Stimulated activated CD8-positive, alpha-beta memory T cell treated with anti-CD3 and anti-CD28 coated beads, Interleukin-12 subunit alpha, Interleukin-12 subunit beta, amount 100 ng/mL, for 24 hours (primary cell): ENCODE data around the gene RAMP1.

ENCODE experiments used
- DNase-seq: peaks from one replicate; pipeline ENCODE4 v3.0.0-alpha.2; 2020; ENCODE audit errors: extremely low read depth

The RAMP1 gene

GRCh38 chr2:237876951-237877491, 17.6 kb downstream of the RAMP1 start:
- no peak for DNase-seq

GRCh38 chr2:237877576-237878307, 18.3 kb downstream of the RAMP1 start:
- DNase-seq, result no peak

DNA sequence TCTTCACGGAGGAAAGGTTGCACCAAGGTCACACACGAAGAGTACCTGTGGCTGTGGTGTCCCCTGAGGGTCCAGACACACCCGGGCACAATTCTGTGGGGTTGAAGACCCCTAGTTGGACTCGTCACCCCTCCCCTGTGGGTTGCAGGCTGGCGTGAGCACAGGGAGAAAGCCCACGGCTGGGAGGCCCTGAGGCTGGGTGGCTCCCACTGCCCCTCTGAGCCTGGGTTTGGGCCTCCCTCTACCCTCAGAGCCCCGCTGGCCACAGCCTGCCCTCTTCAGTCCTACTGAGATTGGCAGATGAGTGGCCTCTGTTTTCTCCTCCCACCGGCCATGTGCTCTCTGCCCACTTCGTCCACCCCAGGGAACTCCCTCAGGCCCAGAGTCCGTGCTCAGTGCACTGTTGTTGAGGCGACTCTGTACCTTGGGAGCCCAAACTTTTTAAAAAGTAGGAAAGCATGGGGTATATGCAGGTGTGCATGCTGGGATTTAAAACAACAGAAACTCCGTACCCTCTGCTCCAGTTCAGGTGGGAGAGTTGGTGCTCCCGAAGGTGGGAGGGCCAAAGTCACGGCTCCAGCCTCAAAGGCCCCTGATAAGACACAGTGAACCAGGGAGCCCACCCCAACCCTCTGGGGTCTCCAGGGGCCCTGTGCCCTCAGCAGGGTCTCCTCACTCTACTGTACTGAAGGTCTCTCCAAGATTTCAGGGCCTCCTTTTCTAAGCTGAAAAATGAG, 19.1 kb downstream of the RAMP1 start:
- DNase-seq, result no peak

- no peak for DNase-seq
These were observed 19.6 kb downstream of the RAMP1 start for GRCh38 chr2:237879058-237879430.

DNA sequence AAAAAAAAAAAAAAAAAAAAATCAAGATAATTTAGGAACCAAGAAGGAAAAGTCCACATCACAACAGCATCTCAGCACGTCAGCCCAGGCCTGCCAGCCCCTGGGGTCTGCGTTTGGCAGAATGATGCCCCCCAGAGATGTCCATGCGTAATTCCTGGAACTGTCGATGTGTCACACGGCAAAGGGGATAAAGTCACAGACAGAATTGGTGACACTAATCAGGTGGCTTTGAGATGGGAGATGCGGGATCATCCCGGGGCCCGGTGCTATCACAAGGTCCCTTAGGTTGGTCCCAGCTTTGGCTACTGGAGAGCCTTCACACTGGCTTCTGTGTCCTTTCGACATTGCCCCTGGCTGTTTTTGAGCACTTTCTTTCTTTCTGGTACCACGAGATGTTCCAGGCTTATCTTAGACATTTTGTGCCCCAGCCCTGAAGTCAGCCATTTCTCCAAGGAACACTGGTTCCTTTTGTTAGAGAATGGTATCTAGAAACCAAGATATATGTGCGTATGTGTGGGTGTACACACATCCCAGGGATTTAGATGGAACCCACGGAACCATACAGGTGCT, 20.7 kb downstream of the RAMP1 start:
- no peak for DNase-seq

DNA sequence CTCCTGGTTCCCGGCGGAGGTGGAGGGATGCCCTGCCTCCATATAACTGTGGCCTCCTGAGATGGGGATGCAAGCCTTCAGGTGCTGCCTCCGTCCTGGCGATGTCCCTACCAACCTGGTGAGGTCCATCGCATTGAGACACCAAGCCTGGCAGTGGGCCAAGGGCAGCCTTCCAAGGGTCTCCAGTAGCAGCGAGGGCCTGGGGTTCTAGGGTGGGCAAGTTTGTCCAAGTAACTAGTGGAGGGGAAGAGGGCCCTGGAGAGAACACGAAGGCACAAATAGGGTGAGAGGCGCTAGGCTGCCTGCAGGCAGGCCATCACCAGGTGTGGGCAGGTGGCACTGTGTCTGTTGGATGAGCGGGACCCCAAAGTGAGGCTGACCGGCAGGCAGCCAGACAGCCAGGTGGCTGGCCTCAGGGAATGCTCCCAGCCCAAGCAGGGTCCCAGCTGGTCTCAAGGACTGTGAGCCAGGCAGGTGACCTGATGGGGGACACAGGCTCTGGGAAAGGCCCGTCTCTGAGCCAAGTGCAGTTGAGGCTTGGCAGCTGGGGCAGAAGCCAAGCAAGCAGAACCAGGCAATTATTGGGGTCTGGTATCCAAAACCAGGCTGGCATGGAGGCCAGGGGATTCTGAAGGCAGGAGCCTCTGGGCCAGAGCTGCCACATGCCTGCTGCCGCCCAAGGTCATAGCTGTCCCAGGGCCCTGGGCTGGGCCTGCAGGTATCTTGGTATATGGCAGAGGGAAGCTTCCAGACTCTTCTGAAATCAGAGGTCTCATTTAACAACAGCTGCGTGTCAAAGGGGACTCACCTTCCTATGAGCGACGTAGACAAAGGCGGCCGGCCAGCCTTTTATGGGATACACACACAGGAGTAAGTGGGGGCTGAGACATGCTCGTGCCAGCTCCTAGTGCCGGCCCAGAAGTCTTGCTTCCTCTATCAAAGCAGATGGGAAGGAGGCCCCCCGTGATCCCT, 23.4 kb downstream of the RAMP1 start:
- DNase-seq, result no peak

DNA sequence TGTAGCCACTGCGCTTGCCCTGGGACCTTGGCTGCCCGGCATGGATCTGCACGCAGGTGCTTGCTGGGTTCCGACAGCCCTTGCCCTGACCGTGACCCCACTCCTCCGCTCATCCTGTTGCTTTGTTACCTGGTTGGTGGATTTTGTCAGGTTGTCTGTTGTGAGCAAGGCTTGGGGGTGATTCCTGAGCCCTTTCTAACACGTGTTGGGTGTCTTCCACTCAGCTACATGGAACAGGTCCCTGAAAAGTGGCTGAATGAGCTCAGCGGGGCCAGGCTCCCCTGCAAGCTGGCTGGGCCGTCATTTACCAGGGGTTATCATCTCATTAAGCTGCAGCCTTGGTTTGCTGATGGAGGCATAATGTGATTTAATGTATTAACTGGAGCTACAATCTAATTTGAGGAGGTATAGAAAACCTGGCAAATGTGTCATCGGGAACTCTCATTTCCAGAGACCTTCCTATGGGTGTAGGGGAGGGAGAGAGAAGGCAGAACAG, 24.6 kb downstream of the RAMP1 start:
- no peak for DNase-seq

DNA sequence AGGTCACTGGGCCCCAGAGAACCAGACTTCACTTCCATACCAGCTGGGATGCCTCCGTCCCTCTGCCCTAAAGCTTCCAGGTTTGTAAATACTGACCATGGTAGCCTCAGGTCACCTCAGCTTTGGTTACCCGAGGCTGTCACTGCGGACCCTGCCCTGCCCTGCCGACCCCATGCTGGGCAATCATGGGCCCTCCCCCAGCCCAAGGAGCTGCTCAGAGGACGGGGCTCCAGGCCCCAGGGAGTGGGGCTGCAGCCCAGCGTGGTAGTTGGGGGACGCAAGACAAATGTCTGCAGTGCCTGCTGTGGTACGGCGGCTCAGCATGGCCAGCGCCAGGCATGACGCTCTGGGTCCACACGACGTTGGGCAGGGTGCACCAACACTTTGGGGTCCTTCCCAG, 25.3 kb downstream of the RAMP1 start:
- DNase-seq, result no peak

DNA sequence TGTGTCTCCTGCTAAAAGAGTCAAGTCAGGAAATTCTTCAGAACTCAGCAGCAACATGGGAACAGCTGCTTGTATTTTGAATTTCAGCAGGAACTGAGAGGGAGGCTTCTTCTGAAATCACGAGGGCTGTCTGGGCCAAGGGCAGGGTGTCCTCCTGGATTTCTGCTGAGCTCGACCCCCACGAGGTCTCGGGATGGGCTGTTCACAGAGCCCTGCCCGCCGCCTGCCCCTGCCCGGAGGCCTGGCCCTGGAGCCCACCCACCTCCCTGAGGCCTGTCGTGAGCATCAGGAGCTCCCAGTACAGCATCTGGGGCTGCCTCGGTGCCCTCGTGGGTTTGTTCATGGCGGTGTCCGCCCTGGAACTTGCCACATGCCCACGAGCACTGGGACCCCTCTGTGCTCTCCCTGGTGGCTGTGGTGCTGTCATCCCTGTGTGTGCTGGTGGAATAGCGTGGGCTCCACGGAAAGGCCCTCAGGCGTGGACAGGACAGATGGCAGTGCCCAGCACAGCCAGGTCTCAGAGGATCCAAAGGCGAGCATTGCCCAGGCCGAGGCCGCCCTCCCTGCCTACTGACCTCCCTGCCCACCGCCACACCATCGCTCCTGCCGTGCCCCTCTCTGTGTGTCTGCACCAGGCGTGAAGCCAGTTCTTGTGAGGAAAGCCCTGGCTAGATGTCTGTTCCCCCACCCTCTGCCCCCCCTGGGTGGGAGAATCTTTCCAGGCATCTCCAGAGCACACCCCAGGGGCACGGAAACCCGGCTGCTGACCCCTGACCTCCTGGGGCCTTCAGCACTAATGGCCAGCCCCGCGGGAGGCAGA, 25.9 kb downstream of the RAMP1 start:
- DNase-seq, result no peak

DNA sequence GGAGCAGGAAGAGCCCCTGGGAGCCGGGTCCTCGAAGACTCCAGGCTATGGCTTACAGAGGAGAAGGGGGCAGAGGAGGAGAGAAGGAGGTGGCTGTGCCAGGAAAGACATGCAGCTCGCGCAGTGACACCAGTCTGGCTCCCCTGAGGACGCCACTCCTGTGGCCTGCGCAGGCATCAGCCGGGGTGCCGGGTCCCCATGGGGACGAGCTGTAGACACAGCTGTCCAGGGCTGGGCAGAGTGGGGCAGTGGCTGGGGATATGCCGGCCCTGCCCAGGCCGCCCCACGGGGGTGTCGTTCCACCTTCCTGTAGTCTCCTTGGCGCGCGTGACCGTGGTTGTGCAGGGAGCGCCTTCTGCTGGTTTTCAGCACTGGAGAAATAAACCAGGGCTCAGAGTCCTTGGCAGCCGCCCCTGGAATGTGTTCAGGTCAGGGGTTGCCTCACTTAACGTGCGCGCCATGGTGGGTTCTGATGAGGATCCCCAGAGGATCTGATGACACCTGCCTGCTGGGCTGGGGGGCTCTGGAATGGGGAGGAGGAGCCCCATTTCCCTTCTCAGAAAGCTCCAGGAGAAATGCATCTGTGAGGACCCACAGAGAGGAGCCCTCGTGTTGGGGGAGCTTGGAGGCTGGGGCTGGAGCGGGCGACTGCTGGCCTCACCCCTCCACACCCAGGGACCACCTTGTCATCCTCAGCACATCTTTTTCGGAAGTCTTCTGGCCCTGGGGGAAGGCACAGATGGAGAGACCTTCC, 26.7 kb downstream of the RAMP1 start:
- no peak for DNase-seq

DNA sequence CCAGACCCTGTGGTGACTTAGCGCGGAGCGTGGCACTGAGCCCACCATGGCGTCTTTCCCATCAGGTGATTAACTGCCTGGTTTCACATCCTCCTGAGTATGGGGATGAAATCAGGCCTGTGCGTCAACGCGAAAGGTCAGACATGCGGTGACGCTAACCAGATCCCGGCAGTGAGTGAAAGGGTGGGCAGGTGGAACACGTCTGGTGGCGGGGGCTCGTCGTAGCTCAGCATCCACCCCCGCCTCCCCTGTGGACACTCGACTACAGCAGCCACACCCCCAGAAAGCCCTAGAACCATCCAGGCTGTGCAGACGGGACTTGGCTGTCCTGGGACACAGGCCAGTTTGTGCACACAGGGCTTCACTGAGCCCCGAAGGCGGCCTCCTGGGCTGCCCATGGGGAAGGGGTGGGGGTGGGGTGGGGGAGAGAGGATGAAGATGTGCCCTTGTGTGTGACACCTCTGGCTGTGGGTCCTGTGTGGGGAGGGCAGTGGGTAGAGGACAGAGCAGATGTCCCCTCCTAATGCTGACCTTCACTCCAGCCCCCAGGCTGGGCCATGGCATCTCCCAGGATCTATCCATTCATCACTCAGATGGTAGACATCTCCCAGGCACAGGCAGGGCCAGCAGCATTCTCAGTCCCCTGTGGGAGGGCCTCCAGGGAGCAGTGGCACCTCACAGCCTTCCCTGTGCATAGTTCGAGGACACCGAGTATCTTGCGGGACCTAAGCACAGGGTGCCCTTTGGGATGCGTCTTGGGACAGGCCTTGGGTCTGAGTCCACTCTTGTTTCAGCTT, 27.5 kb downstream of the RAMP1 start:
- DNase-seq, result no peak

DNA sequence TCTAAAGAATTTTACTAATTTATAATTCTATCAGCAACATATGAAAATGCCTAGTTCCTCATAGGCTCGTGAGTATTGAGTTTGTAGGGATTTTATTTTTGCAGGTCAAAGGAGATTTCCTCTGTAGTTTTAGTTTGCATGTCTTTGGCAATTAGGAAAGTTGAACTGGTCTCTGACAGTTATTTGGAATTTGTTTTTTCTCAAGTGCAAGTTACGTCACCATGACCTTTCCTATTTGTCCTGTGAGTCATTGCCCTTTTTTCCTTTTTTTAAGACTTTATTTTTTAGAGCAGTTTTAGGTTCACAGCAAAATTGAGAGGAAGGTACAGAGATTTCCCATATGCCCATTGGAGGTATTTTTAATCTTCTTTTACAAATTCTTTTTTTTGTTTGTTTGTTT, 29.0 kb downstream of the RAMP1 start:
- no peak for DNase-seq

GRCh38 chr2:237889016-237889415, 29.6 kb downstream of the RAMP1 start:
- DNase-seq, result no peak

DNA sequence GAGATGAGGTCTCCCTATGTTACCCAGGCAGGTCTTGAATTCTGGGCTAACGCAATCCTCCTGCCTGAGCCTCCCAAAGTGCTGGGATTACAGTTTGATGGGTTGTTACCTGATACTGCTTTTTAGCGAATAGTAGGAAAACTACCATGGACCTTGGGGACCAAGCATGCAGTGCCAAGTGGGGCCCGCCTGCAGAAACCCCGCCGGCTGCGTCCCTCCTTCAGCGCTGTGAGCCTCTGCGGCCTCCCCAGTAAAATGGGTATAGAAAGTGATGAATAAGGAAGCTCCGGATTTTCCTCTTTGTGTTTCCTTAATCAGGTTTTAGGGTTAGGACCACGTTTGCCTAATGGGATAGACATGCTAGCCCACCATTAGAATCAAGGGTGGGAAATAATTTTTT, 30.4 kb downstream of the RAMP1 start:
- DNase-seq, result no peak

- DNase-seq, result no peak
These were observed 33.1 kb downstream of the RAMP1 start for GRCh38 chr2:237892478-237892877.

DNA sequence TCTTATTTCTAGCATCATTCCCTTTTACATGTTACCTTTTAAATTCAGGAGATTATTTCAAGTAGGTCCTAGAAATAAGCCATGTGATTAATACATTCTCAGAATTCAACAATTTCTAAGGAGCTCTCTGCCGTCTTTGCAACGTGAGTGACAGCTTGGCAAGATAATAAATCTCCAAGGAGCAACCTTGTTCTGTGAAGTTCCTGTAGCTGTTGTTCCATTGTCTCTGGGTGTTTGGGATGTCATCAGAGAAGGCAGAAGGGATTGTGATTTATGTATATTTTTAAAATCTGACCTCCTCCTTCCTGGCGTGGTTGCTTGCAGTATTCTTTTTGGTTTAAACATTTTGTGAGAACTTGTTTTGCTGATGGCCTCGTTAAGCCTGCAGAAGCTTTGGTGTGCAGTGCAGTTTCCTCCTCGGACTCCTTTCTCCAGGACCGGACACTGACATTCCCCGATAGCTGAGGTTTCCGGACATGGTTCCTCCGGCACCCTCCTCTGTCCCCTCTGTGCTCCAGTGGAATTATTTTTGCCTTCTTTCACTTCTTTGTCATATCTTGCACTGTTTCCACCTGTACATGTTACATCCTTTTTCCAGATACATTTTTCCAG, 33.7 kb downstream of the RAMP1 start:
- DNase-seq, result no peak

DNA sequence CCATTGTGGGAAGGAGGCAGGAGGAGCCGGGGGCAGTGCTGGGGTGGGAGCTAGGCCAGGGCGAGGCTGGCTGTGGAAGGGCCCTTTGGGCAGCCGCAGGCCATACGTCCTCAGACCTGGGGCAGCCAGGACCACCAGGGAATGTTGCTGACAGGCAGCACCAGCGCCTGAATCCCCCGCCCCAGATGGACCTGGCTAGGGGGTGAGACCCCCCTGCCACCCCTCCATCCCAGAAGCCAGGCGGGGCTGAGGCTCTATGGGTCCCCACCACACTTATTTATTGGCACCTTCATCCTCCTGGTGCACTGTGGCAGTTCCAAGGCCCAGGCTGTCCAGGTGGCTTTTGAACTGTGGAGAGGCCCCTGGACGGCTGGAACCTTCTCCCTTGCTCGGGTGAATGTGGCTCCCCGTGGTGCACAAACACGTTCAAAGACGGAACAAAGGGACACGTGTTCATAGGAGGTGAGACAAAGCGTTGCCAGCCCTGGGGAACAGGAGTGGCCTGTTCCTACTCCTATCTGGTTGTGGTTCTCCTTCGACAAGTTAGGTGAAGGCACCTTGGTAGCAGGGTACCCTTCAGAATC, 35.1 kb downstream of the RAMP1 start:
- DNase-seq, result no peak

DNA sequence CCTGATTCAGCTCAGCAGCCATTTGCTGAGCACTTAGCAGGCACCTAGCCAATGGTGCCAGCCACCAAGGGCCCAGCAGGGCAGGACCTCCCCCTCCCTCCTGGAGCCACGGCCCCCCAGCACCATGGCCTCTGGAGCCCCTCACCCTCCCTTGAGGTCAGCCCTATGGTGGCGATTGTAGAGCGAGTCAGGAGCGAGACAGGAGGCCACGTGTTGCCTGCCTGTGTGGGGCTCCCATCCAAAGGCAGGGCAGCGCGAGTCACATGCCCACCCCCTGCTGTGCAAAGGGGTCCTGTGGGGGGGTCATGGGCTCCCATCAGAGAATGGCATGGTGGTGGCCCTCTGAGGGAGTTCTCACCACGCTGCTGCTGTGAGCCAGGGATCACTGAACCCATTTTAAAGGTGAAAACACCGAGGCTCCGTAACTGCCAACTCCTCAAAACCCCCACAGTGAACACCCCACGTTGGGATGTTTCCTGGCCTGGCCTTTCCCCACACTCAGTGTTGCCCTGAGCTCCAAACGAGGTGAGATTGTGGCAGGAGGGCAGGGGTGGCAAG, 35.6 kb downstream of the RAMP1 start:
- no peak for DNase-seq
